ENCODE measurements around the gene ITGB6.

- TF ChIP-seq POLR2A (IDR thresholded peaks at IDR 0.05; ENCODE audit: low read length) (no peak), GATA1 (IDR thresholded peaks at IDR 0.05; ENCODE audit: low read depth, low read length) (no peak)
Measured at GRCh38 chr2:160241251-160242137, 41.4 kb upstream of the ITGB6 start.

Measured in erythroblast (primary cell).